Left forelimb (tissue), 1 donor: Measurements from ENCODE around the gene LONP2.

Experiments
- DNase-seq: peaks from one replicate; pipeline ENCODE4 v3.0.0-alpha.2; 2018; ENCODE audit warnings: low spot score

Gene LONP2

GRCh38 chr16:48244080-48244862 is at the start of gene LONP2:
Gene LONP2 (plus strand): TSS chr16:48244300. CDS start chr16:48244389, 89 bp downstream.
- DNase-seq = peak; percentile 95

GRCh38 chr16:48194828-48195556 is 49.1 kb upstream of the LONP2 start:
- no peak for DNase-seq

- no peak for DNase-seq
Measured at GRCh38 chr16:48197294-48197693, 46.8 kb upstream of the LONP2 start.

- DNase-seq = no peak
Measured at GRCh38 chr16:48201515-48202201, 42.4 kb upstream of the LONP2 start.

- no peak for DNase-seq
Measured at GRCh38 chr16:48203974-48204824, 39.9 kb upstream of the LONP2 start.

- no peak for DNase-seq
Measured at GRCh38 chr16:48204825-48205151, 39.3 kb upstream of the LONP2 start.

- no peak for DNase-seq
Measured at GRCh38 chr16:48206594-48207242, 37.4 kb upstream of the LONP2 start.

- DNase-seq = no peak
Measured at GRCh38 chr16:48210747-48211146, 33.4 kb upstream of the LONP2 start.

GRCh38 chr16:48212033-48212432 is 32.1 kb upstream of the LONP2 start:
- DNase-seq = no peak

GRCh38 chr16:48215738-48216137 is 28.4 kb upstream of the LONP2 start:
- no peak for DNase-seq

GRCh38 chr16:48217708-48218107 is 26.4 kb upstream of the LONP2 start:
- DNase-seq = no peak

GRCh38 chr16:48218473-48218872 is 25.6 kb upstream of the LONP2 start:
- DNase-seq = no peak

GRCh38 chr16:48220891-48221290 is 23.2 kb upstream of the LONP2 start:
- no peak for DNase-seq

- no peak for DNase-seq
Measured at GRCh38 chr16:48223490-48223889, 20.6 kb upstream of the LONP2 start.

- DNase-seq = no peak
Measured at GRCh38 chr16:48225456-48225855, 18.6 kb upstream of the LONP2 start.

GRCh38 chr16:48231727-48232492 is 12.2 kb upstream of the LONP2 start:
- no peak for DNase-seq

- DNase-seq = no peak
Measured at GRCh38 chr16:48232493-48233040, 11.5 kb upstream of the LONP2 start.

- no peak for DNase-seq
Measured at GRCh38 chr16:48234630-48235029, 9.5 kb upstream of the LONP2 start.

- no peak for DNase-seq
Measured at GRCh38 chr16:48235058-48235555, 9.0 kb upstream of the LONP2 start.

GRCh38 chr16:48235556-48236136 is 8.5 kb upstream of the LONP2 start:
- DNase-seq = no peak
